ENCODE measurements around the gene XIST. TPM values are rescaled to one million over a fixed set of nuclear protein-coding genes. Genes with fewer than 3 reads are reported as not detected.

XIST gene
- total and polyA plus RNA-seq, 2 of the 8 experiments (the other 6 are each of a cell fraction or from before 2014, with no cell fraction given), result 0.06 to 0.19 TPM

GRCh38 chrX:73867144-73867543 lies 14.6 kb upstream of the XIST start:
- H4K20me1 ChIP-seq (replicated peaks in 1 of 2; ENCODE audit: control insufficient read depth in 1 of 2, insufficient read depth in 2 of 2, low read length in 2 of 2), result no peaks in the 10 kb centered on the region

More at GRCh38 chrX:73867144-73867543, 14.6 kb upstream of the XIST start:
- POLR2A ChIA-PET (ENCODE audit: partially characterized antibody), result no interaction called here
- TF ChIP-seq USF2 (IDR thresholded peaks at IDR 0.05; ENCODE audit: low read length) (no peak), KDM4A (IDR thresholded peaks at IDR 0.05; ENCODE audit: low read depth, low read length, severe bottlenecking) (no peak), CEBPB (IDR thresholded peaks at IDR 0.05; ENCODE audit: low read depth, low read length) (no peak), CHD1 (IDR thresholded peaks at IDR 0.05; ENCODE audit: low read depth, low read length) (no peak), RFX5 (IDR thresholded peaks at IDR 0.05; ENCODE audit: borderline replicate concordance, low read depth, low read length) (no peak), TEAD4 (IDR thresholded peaks at IDR 0.05; ENCODE audit: low read depth, low read length) (no peak), SIN3A (conservative IDR thresholded peaks at IDR 0.05 in 1 of 2, IDR thresholded peaks at IDR 0.05 in 1 of 2; ENCODE audit: low read depth in 1 of 2, low read length in 2 of 2) (no peak), RAD21 (IDR thresholded peaks at IDR 0.05 in 1 of 2, conservative IDR thresholded peaks at IDR 0.05 in 1 of 2; ENCODE audit: low read depth in 2 of 2, low read length in 2 of 2) (no peak), KDM5A (IDR thresholded peaks at IDR 0.05; ENCODE audit: low read length) (no peak), CREB1 (IDR thresholded peaks at IDR 0.05) (no peak), SIRT6 (IDR thresholded peaks at IDR 0.05; ENCODE audit: low read length) (no peak)
- Histone ChIP-seq H3K4me3 (ENCODE audit: extremely low read depth in 1 of 4, insufficient read depth in 2 of 4, low read depth in 3 of 4, low read length in 4 of 4) (no peak overlapping the region), H2BK5ac (ENCODE audit: low read depth, low read length) (no peak overlapping the region), H3K79me2 (ENCODE audit: control insufficient read depth in 1 of 2, insufficient read depth in 2 of 2, low read length in 2 of 2) (no peaks in the 10 kb centered on the region), H3K23me2 (ENCODE audit: low read depth, low read length) (no peaks in the 10 kb centered on the region), H3K4ac (replicated peaks; ENCODE audit: insufficient read length, low read depth, low read length) (no peak overlapping the region), H2BK15ac (ENCODE audit: low read length) (no peak overlapping the region), H2BK120ac (replicated peaks; ENCODE audit: low read depth, low read length) (no peak overlapping the region), H3K23ac (ENCODE audit: insufficient read length) (no peak overlapping the region), H3K56ac (replicated peaks; ENCODE audit: insufficient read length, low read depth, low read length) (no peak overlapping the region), H4K91ac (replicated peaks; ENCODE audit: insufficient read length, low read length) (no peak overlapping the region), H2BK12ac (ENCODE audit: low read depth, low read length) (no peak overlapping the region), H3K27me3 (replicated peaks in 1 of 4; ENCODE audit: control insufficient read depth in 3 of 4, extremely low read depth in 1 of 4, insufficient read depth in 3 of 4, low read length in 3 of 4) (no peaks in the 10 kb centered on the region), H3K79me1 (ENCODE audit: low read depth, low read length) (no peaks in the 10 kb centered on the region), H2AK5ac (ENCODE audit: low read depth, low read length) (no peak overlapping the region), H4K8ac (ENCODE audit: extremely low read depth, insufficient read depth, low read length) (no peak overlapping the region), H2BK20ac (ENCODE audit: low read length) (no peak overlapping the region), H3K36me3 (ENCODE audit: control insufficient read depth in 2 of 4, insufficient read depth in 4 of 4, low read length in 3 of 4) (no peaks in the 10 kb centered on the region), H3K14ac (ENCODE audit: insufficient read length) (no peak overlapping the region), H3K27ac (ENCODE audit: low read depth, low read length) (no peak overlapping the region), H3K18ac (ENCODE audit: extremely low read depth, low read length) (no peak overlapping the region), H3K9ac (replicated peaks in 1 of 4; ENCODE audit: extremely low read depth in 1 of 4, low read depth in 3 of 4, low read length in 3 of 4) (no peak overlapping the region), H3K4me2 (ENCODE audit: insufficient read depth in 1 of 2, low read depth in 2 of 2, low read length in 2 of 2) (no peak overlapping the region), H3K9me3 (ENCODE audit: insufficient read depth in 2 of 2, low read depth in 1 of 2, low read length in 1 of 2) (no peaks in the 10 kb centered on the region), H4K5ac (ENCODE audit: insufficient read length, low read depth, low read length) (no peak overlapping the region), H2AFZ (ENCODE audit: low read length) (no peak overlapping the region), H3K4me1 (replicated peaks in 1 of 4; ENCODE audit: control insufficient read depth in 3 of 4, insufficient read depth in 4 of 4, low read length in 3 of 4) (no peaks in the 10 kb centered on the region)
- FAIRE-seq (no peak), DNase-seq (ENCODE audit: low read depth in 1 of 2, low spot score in 2 of 2) (no peak)
- WGBS, 2 experiments (ENCODE audit: extremely low coverage in 1 of 2, insufficient coverage in 1 of 2, insufficient read length in 1 of 2, insufficient replicate concordance in 2 of 2, low coverage in 1 of 2, low lambda C conversion rate in 2 of 2, missing lambda C conversion rate in 1 of 2), result 100% methylated on average over 1 of the region's 6 CpGs; no CpG with 5 or more reads in 1 of the 2 experiments
- CTCF ChIA-PET (ENCODE audit: partially characterized antibody), result no interaction called here
